Body of pancreas (tissue), 4 donors: ENCODE data around the gene PROS1.

Experiments
- POLR2A ChIP-seq, 3 donors: fragments of 450-650 bp; IDR thresholded peaks; one replicate each; pipeline ENCODE4 v1.6.1; 2016; ENCODE audit warnings: antibody characterized with exemption in 3 of 3, mild to moderate bottlenecking in 2 of 3
- TF ChIP-seq, protein P1 (sequence below), 7 experiments: fragments of 450-650 bp in 4 of 7; fragments of 200-600 bp in 3 of 7; sonication (generic) in 3 of 7; IDR thresholded peaks; one replicate each; pipeline ENCODE4 v1.5.1; 2016 to 2019; ENCODE audit warnings: antibody characterized with exemption in 7 of 7

GRCh38 chr3:93983408-93983807 is 9.7 kb upstream of the PROS1 start:
- TF ChIP-seq, protein P1, sequence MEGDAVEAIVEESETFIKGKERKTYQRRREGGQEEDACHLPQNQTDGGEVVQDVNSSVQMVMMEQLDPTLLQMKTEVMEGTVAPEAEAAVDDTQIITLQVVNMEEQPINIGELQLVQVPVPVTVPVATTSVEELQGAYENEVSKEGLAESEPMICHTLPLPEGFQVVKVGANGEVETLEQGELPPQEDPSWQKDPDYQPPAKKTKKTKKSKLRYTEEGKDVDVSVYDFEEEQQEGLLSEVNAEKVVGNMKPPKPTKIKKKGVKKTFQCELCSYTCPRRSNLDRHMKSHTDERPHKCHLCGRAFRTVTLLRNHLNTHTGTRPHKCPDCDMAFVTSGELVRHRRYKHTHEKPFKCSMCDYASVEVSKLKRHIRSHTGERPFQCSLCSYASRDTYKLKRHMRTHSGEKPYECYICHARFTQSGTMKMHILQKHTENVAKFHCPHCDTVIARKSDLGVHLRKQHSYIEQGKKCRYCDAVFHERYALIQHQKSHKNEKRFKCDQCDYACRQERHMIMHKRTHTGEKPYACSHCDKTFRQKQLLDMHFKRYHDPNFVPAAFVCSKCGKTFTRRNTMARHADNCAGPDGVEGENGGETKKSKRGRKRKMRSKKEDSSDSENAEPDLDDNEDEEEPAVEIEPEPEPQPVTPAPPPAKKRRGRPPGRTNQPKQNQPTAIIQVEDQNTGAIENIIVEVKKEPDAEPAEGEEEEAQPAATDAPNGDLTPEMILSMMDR (IDR thresholded peaks at IDR 0.05), result no peak
- TF ChIP-seq POLR2A (IDR thresholded peaks at IDR 0.05), result no peak
